ENCODE measurements around the gene NUP98.

GRCh38 chr11:3655547-3655946, 141.8 kb downstream of the NUP98 start:
- TF ChIP-seq CTCF (conservative IDR thresholded peaks at IDR 0.05; ENCODE audit: low read length), result no peak
- TF ChIP-seq EZH2phosphoT487 (IDR thresholded peaks at IDR 0.05; ENCODE audit: borderline replicate concordance, low read depth, low read length), result no peak

Measured in OCI-LY7 (cell line).